ENCODE results near the gene TTC28.
A peak's percentile ranks its signal among the peaks of the same experiment; 100 is the strongest.
"Not testable (repeated sequence)": the region's sequence is repeated elsewhere in the genome, so short reads cannot be mapped to it uniquely, and the experiment has no call there.

TTC28 gene

DNA sequence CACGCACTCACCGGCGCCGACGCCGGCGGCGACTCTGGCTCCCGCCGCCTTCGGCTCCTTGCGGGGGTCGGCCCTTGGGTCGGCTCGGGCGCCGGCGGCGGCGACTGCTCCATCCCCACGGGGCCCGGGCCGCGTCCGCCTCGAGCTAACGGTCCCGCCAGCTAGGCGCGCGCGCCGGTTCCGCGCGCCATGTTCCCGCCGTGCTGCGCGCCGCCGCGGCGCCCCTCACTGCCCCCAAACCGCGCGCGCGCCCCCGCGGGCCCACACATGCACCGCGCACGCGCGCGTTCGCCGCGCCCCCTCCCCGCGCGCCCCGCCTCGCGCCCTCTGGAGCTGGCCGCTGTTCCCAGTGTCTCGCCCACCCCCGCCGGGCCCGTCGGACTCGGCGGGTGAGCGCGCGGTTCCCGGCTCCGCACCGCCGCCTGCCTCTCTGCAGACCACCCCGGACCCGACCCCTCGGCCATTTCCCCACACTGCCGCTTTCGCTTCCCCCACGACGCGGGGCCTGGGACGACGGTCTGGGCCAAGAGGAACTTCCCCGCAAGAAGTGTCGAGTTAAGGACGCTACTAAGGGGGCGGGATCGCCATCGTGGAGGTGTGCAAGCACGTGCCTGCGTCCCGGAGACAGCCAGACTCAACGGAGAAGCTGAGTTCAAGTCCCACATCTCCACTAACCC, at the start of gene TTC28:
TSS of gene TTC28 (minus strand) at position 230 of the 677 bp plus-strand sequence. CDS start at position 113, 117 bp downstream.
- peak in 52 of 56 donors; percentile 9 to 87 (median 62) for DNase-seq

DNA sequence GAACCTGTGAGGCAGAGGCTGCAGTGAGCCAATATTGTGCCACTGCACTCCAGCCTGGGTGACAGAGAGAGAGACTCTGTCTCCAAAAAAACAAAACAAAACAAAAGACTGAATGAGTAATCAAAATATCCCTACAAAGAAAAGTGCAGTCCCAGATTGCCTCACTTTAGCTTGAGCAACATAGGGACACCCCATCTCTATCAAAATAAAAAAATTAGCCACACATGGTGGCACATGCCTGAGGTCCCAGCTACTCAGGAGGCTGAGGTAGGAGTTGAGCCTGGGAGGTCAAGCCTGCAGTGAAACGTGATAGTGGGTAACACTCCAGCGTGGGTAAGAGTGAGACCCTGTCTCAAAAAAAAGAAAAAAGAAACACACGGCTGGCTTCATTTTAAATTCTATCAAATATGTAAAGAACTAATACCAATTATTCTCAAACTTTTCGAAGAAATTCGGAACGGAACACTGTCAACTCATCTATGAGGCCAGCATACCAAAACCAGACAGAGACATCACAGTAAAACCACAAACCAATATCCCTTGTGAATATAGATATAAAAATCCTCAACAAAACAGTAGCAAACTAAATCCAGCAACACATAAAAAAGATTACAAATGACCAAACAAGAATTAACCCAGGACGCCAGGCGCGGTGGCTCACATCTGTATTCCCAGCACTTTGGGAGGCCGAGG, 49.1 kb upstream of the TTC28 start:
- DNase-seq = no peak

DNA sequence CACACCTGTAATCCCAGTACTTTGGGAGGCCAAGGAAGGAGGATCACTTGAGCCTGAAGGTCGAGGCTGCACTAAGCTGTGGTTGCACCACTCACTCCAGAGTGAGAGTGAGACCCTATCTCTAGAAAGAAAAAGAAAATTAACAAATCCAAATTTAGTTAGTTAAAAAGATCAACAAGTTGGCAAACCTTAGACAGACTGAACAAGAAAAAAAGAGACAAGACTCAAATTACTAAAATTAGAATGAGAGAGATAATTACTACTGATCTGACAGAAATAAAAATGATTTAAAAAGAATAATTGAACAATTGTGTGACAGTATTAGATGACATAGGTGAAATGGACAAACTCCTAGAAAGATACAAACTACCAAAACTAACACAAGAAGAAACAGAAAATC, 48.4 kb upstream of the TTC28 start:
- DNase-seq = no peak

DNA sequence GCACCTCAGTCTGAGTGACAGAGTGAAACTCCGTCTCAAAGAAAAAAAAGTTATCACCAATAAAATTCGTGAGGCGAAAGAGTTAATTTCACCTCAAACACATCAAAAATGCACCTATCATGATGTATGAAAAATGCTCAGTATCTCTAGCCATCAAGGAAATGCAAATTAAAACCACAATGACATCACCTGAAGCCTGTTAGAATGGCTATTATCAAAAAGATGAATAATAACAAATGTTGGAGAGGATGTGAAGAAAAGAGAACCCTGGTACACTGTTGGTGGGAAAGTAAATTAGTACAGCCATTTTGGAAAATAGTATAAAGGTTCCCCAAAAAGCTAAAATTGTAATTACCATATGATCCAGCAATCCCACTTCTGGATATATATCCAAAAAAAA, 38.4 kb upstream of the TTC28 start:
- no peak for DNase-seq

DNA sequence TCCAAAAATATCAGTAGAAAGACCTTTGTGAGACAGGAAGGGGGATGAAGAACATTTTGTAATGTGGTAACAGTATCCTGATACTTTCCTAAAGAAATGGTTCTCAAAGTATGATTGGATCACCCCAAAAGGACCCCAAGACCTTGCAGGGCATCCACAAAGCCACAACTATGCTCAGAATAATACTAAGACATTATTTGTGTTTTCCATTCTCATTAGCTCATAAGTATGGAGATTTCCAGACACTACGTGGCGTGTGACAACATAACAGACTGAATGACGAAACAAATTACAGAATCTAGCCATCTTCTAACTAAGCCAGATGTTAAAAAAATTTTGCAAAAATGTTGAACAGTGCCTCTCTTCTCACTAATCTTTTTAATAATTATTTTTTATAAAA, 37.0 kb upstream of the TTC28 start:
- DNase-seq = no peak

DNA sequence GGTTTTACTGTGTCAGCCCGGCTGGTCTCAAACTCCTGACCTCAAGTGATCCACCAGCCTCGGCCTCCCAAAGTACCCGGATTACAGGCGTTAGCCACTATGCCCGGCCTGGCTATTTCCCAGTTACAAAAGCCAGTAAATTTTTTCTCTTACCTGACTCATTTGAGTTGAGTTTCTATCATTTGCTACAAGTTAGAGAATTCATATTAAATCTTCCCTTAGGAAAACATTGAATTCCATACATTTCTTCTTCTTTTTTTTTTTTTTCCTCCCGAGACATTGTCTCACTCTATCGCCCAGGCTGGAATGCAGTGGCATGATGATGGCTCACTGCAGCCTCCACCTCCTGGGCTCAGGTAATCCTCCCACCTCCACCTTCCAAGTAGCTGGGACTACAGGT, 36.0 kb upstream of the TTC28 start:
- no peak for DNase-seq

DNA sequence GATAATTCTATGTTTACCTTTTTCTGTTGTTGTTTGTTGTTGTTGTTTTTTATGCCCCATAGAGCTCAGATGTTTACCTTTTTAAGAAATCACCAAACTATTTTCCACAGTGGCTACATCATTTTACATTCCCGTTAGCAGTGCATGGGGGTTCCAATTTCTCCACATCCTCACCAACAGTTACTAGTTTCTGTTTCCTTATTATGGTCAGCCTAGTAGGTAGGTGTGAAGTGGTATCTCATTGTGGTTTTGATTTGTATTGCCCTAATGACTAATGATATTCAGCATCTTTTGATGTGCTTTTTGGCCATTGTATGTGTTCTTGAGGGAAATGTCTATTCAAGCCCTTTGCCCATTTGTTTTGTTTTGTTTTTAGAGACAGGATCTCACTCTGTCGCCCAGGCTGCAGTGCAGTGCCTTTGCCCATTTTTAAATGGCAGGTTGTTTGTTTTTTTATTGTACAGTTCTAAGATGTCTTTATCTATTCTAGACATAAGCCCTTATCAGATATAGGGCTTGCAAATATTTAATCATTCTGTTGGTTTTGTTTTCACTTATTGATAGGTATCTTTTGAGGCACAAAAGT, 34.5 kb upstream of the TTC28 start:
- DNase-seq = no peak

DNA sequence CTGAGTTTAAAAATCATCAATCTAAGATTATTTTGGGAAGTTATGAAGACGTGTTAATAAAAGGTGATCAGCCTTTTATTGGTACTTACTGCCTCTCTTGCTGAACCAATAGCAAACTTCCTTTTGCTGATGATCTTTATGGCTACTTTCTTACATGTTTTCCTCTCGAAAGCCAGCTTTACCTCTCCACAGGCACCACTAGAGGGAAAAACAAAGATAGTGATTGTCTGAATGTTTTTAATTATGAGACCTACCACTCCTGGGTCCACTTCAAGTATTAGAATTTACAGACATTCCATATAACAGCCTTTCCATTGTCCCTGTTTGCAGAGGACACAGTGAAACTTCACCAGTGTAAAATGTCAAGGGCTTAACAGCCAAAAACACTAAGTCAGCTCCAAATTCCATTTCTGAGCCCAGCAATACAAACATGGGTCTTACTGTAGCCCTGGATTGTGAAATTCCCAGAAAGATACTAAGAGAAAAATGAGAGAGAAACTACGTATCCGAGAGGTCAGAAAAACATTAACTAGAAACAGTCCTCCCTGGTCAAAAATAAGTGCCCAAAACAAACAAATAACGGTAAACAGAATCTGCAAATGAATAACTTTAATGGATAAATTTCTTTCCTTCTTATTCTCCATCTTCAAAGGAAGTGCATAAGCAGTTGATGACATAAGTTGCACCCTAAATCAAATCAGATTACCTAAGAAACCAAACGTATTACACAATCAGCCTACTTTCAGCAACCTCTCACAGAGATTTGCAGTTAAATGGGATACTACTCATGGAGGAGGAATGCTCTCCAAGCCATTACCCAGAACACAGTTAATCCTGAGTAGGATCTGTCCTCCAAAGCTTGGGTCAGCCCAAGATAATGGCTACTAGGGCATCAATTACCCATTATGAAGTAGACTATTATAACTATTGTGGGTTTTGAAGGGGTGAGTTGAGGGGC, 32.5 kb upstream of the TTC28 start:
- DNase-seq = no peak

DNA sequence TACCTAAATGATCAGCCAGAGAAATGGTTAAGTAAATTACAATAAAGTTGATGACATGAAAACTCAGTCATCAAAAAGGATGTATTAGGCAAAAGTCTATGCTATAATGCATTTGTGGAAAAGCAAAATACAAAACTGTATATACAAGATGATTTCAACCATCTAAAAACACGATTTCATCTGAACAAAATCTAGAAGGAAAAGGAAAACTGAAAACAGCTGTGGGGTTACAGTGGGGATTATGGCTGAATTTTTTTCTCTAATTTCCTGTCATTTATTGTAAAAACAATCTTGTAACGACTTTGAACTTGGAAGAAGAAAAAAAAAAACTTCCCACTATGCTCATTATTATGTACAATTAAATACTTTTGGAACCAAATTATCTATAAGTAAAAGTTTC, 31.7 kb upstream of the TTC28 start:
- no peak for DNase-seq

DNA sequence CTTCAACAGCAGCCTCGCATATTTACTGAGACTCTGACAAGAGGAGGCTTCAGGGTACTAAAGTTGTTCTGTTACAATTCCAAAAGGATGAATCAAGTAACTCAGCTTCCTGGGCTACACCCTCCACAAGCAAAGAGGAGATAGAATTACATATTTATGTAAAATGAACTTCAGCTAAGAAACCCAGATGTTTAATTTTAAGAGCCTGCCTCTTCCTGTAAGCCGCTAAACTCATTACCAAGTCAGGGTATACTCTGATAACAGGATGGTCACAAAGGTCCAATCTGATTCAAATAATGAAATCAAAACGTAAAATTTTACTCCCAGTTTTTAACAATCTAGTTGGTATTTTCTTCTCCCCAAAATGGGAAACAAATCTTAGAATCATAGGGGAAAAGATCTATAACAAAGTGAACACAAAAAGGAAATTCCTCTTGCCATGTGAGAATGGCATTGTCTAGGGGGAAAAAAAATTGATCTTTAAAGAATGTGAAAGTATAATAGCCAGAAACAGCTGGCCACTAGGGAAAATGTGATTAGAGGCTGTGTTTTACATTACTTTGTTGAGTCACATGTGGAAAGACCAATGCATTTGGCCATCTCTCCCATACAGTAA, 31.0 kb upstream of the TTC28 start:
- DNase-seq = no peak

DNA sequence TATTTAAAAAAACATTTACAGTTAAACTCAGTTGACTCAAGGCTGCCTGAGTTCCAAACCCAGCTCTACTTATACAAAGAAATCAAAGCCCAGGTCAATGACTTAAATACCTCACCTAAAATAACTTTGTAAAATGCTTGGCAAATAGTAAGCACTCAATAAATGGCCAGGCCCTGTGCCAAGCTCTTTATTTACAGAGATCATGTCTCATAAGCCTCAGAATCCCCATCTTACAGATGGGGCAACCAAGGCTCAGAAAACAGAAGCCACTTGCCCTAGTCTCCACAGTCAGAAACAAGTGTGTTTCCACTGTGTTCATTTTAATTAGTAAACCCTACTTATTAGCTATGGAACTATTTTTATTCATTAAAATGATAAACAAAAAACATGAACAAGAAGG, 30.5 kb upstream of the TTC28 start:
- DNase-seq = no peak

DNA sequence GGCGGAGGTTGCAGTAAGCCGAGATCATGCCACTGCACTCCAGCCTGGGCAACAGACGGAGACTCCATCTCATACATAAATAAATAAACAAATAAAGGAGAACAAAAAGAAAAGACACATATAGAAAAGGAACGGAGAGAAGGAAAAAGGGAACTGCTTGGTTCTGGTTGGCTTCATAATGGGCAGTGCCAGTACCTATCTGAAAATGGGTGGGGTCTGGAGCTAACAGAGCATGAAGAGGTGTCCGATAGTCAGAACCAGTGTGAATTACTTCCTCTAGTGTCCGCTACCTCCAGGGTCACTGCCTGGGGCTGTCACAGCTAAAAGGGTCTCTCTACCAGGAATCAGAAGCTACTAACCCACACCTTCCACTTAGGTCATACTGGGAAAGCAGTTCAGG, 27.2 kb upstream of the TTC28 start:
- DNase-seq = no peak

DNA sequence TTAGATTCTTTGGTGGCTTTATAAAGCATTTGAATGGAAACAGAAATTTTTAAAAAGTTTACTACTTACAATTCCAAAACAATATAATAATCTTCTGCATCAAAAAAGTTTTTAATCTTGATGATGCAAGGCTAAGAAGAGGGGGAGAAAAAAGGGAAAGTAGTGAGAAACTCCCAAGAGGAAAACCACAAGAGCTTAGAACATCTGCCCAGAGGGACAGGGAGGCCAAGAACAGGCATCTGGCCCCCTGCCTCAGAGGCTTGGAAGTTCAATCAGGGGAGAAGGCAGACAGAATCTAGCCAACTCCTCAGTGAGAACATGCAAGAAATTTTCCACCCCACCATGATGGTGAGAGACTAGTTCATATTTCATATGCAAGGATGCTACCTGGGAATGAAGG, 23.8 kb upstream of the TTC28 start:
- DNase-seq = no peak

DNA sequence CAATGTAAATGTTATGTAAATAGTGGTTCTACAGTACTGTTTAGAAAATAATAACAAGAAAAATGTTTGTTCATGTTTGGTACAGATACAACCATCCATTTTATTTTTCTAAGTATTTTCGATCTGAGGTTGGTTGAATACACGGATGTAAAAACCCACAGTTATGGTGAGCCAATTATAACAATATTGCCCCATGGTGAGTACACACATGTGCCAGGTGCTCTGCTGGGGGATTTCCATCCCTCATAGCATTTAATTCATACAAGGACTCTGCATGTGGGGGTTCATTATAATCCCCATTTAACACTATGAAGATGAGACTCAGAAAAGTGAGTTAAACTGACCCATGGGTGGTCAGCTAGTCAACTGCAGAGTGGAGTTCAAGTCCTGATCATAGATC, 23.3 kb upstream of the TTC28 start:
- DNase-seq = no peak

DNA sequence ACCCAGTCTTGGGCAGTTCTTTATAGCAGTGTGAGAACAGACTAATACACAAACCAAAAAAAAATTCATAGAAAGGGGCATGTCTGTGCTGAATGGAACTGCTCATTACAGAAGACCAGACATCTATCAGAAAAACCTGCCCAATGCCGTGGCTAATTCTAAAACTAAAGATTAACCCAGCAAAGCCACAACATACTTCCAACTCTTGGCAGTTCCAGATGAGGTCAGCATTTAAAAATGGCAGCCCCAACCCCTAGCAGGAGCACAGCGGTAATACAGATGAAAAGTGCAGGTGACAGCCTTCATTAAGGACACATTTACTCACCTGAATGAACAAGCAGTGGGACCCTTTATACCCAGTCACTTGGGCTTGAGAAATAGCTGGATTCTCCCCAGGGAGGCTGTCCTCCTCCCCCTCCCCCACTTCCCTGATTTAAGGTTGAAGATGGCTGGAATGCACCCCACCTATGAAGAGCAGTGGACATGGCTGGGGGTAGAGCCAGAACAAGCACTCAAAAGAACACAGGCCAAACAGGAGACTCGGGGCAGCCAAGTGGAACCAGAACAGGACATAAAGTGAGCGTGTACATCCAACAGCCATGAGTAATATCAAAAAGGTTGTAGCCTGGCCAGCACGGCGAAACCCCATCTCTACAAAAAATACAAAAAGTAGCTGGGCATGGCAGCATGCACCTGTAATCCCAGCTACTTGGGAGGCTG, 13.6 kb upstream of the TTC28 start:
- not testable (repeated sequence) for DNase-seq

DNA sequence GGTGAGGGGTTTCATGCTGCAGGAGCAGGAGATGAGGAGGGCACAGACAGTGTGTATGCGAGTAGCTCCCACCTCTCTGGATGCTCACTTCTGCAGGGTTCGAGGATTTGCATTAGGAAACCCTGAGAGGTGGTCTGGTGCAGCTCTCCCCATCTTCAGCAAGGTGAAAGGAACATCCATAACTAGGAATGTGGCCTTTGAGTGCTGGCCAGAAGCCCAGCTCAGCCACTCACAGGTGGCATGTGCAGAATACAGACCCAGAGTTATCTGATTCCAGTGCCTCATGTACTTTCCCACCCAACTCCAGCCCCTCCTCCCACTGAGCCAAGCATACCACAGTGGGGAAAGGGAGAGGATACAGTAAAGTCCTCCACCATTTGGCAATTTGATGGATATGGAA, 10.2 kb upstream of the TTC28 start:
- DNase-seq = not testable (repeated sequence)

DNA sequence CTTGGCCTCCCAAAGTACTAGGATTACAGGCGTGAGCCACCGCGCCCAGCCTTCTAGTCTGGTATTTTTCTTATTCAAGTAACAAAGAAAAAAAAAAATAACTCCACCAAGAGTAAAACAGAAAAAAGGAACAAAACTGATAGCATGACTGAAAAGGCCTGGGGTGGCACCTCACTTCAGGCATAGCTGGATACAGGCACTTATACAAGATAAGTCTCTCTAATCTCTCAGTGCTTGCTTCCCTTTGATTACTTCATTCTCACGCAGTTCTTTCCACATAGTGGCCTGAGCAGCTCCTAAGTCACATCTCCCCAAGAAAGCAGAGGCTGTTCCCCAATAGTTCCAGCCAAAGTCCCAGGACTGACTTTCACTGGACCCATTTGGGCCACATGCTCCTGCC, 3.3 kb upstream of the TTC28 start:
- not testable (repeated sequence) for DNase-seq

DNA sequence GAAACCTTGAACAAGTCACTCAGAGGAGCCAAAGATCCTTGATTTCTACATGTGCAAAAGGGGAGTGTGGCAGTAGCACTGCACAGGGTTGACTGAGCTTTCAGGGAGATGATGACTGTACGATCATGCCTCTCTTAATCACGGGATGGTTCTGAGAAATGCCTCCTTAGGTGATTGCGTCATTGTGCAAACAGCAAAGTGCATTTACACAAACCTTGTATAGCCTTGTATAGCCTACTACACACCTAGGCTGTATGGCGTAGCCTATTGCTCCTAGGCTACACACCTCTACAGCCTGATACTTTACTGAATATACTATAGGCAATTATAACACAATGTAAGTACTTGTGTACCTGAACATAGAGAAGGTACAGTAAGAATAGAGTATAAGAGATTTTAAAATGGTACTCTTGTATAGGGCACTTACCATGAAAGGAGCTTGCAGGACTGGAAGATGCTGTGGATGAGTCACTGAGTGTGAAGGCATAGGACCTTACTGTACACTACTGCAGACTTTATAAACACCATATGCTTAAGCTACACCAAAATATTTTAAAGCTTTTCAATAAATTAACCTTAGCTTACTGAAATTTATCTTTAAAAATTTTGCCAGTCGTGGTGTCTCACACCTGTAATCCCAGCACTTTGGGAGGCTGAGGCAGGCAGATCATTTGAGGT, 1.3 kb upstream of the TTC28 start:
- not testable (repeated sequence) for DNase-seq

DNA sequence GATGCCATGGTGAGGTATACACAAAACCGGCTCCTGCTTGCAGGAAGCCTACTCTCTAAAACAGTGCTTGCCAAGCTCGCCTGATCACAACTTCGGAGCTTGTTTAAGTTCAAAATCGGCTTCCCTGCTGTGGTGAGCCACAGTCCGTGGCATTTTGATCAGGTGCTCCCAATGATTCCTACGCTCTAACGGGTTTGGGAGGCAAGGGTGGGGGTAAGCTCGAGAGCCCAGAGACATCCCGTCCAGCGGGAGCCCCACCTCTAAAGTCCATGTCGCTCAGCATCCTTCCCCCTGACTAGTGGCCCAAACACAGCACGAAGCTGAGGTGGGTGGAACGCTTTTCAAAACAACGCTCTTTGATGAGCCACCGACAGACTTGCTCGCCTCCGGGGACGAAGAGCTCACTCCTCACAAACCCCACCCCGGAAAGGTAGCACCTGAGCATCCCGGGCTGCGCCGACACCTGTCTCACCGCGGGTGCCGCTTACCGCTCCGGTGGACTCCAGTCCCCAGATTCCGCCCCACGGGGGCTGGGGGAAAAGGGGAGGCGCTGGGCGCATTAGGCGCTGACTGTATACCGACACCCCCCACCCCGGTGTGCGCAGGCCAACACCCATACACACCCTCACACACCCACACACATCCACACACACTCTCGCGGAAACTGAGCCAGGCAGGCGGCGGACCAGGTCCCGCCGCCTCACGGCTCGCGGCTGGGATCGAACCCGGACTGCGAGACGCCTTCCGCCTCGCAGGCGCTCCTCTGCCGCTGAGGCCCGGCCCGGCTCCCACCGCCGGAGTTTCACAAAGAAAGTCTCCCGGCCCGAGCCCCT, 646 bp downstream of the TTC28 start:
- DNase-seq = peak in 34 of 56 donors; percentile 6 to 52 (median 30)
